GM21786 (cell line): ENCODE measurements around the gene TPT1.

Experiments used
- ATAC-seq: cut with Tn5 transposase; IDR thresholded peaks from one replicate; pipeline ENCODE4 v1.9.1; 2021; ENCODE audit not compliant: unreplicated experiment

TPT1 gene

GRCh38 chr13:45335397-45336024 lies 5.5 kb downstream of the TPT1 start:
- no peak for ATAC-seq

- ATAC-seq: no peak
Observed at GRCh38 chr13:45333977-45334922, 6.7 kb downstream of the TPT1 start.

GRCh38 chr13:45333251-45333976 lies 7.6 kb downstream of the TPT1 start:
- no peak for ATAC-seq

- ATAC-seq: no peak
Observed at GRCh38 chr13:45332831-45333219, 8.2 kb downstream of the TPT1 start.

GRCh38 chr13:45332036-45332830 lies 8.8 kb downstream of the TPT1 start:
- ATAC-seq: no peak

GRCh38 chr13:45331692-45332035 lies 9.3 kb downstream of the TPT1 start:
- no peak for ATAC-seq

GRCh38 chr13:45331123-45331619 lies 9.8 kb downstream of the TPT1 start:
- no peak for ATAC-seq

- ATAC-seq: no peak
Observed at GRCh38 chr13:45328661-45329111, 12.3 kb downstream of the TPT1 start.

- no peak for ATAC-seq
Observed at GRCh38 chr13:45327253-45327955, 13.6 kb downstream of the TPT1 start.

GRCh38 chr13:45325806-45326205 lies 15.2 kb downstream of the TPT1 start:
- ATAC-seq: no peak

- ATAC-seq: no peak
Observed at GRCh38 chr13:45320876-45321629, 19.9 kb downstream of the TPT1 start.

- ATAC-seq: no peak
Observed at GRCh38 chr13:45316996-45317395, 24.0 kb downstream of the TPT1 start.

GRCh38 chr13:45316338-45316737 lies 24.6 kb downstream of the TPT1 start:
- no peak for ATAC-seq

- no peak for ATAC-seq
Observed at GRCh38 chr13:45315520-45316167, 25.3 kb downstream of the TPT1 start.

- no peak for ATAC-seq
Observed at GRCh38 chr13:45314822-45315221, 26.2 kb downstream of the TPT1 start.

GRCh38 chr13:45310341-45311131 lies 30.4 kb downstream of the TPT1 start:
- no peak for ATAC-seq

GRCh38 chr13:45306966-45307365 lies 34.0 kb downstream of the TPT1 start:
- ATAC-seq: no peak

- ATAC-seq: no peak
Observed at GRCh38 chr13:45305079-45305478, 35.9 kb downstream of the TPT1 start.
